K562 (cell line): ENCODE data around the gene PRTFDC1. TPM values are rescaled to one million over a fixed set of nuclear protein-coding genes. Genes with fewer than 3 reads are reported as not detected.

Source experiments
- ATAC-seq: fragments of 200-7000 bp; cut with Tn5 transposase; 3 replicates; pipeline ENCODE4 v1.9.1; 2020; ENCODE audit warnings: moderate library complexity
- BruUV-seq: library from RNA; stranded (reverse); fragments of 400-500 nt; replicated peaks from 2 replicates; lab custom pipeline; 2021; lab: Mats Ljungman, UMichigan
- CTCF ChIA-PET: fragments of 300-600 bp; formaldehyde crosslinking; extraction: SDS; loops from one replicate; lab custom pipeline; 2021; ENCODE audit warnings: low intra/inter-chr PET ratio; lab: Yijun Ruan, JAX
- POLR2A ChIA-PET: fragments of 300-600, 350-650 bp; sonication (Branson Sonifier 250); formaldehyde crosslinking; extraction: SDS; loops from one replicate; lab custom pipeline; 2021; ENCODE audit warnings: antibody characterized with exemption, inconsistent platforms; lab: Yijun Ruan, JAX
- DNase-seq, 4 experiments: peaks; one replicate each; pipeline versions ENCODE4 v3.0.0 to v3.0.0-alpha.2; 2011 to 2018; ENCODE audit warnings: low spot score in 3 of 4, mixed read lengths in 3 of 4; ENCODE audit errors: extremely low read depth in 1 of 4
- FAIRE-seq: peaks from 2 replicates; lab custom pipeline; 2011; peaks lifted over from hg19 to GRCh38; lab: Jason Lieb, UNC
- H2AFZ ChIP-seq: 2 replicates; pipeline ENCODE4 v1.6.0; 2011; ENCODE audit warnings: low read depth, low read length, control low read depth, inconsistent platforms
- H3K27ac ChIP-seq: fragments of 200-600 bp; 3 replicates; pipeline ENCODE4 v1.8.0; 2011; ENCODE audit warnings: low read depth, mild to moderate bottlenecking, control low read depth, inconsistent platforms, low read length, moderate library complexity, mixed read lengths; ENCODE audit errors: extremely low read depth
- H3K27me3 ChIP-seq, 2 experiments: fragments of 300-600 bp in 1 of 2; 2 replicates in 1 of 2; 3 replicates in 1 of 2; pipeline versions ENCODE4 v1.6.0 to v1.8.0; 2011; ENCODE audit warnings: inconsistent platforms in 2 of 2, low read length in 2 of 2, mild to moderate bottlenecking in 1 of 2, mixed read lengths in 1 of 2, moderate library complexity in 1 of 2; ENCODE audit not compliant: control insufficient read depth in 2 of 2, insufficient read depth in 2 of 2
- H3K36me3 ChIP-seq: fragments of 300-600 bp; 3 replicates; pipeline ENCODE4 v1.8.0; 2011; ENCODE audit warnings: mild to moderate bottlenecking, low read length, inconsistent platforms; ENCODE audit not compliant: control insufficient read depth, insufficient read depth
- H3K4me1 ChIP-seq, 2 experiments: fragments of 200-600 bp in 1 of 2; replicated peaks in 1 of 2; 2 replicates in 1 of 2; 3 replicates in 1 of 2; pipeline versions ENCODE4 v1.5.1 to v1.8.0; 2011; ENCODE audit warnings: inconsistent platforms in 2 of 2, low read length in 2 of 2, mild to moderate bottlenecking in 1 of 2, mixed read lengths in 1 of 2, moderate library complexity in 1 of 2; ENCODE audit not compliant: control insufficient read depth in 2 of 2, insufficient read depth in 2 of 2
- H3K4me2 ChIP-seq: 2 replicates; pipeline ENCODE4 v1.6.1; 2011; ENCODE audit warnings: low read length, control low read depth, inconsistent platforms, mixed read lengths; ENCODE audit not compliant: insufficient read depth
- H3K4me3 ChIP-seq: fragments of 200-600 bp; sonication (generic), shearing (Covaris generic); 2 replicates; pipeline ENCODE4 v1.5.1; 2016; ENCODE audit warnings: control low read depth, inconsistent platforms
- H3K79me2 ChIP-seq: fragments of 200-600 bp; 3 replicates; pipeline ENCODE4 v1.8.0; 2011; ENCODE audit warnings: low read length, inconsistent platforms; ENCODE audit not compliant: control insufficient read depth, insufficient read depth
- H3K9ac ChIP-seq, 2 experiments: 2 replicates each; pipeline versions ENCODE4 v1.6.0 to v1.6.1; 2011; ENCODE audit warnings: low read depth in 2 of 2, low read length in 2 of 2, control low read depth in 1 of 2, inconsistent platforms in 1 of 2, mild to moderate bottlenecking in 1 of 2, mixed read lengths in 1 of 2; ENCODE audit not compliant: insufficient read depth in 1 of 2
- H3K9me1 ChIP-seq: one replicate; pipeline ENCODE4 v1.6.0; 2011; ENCODE audit warnings: inconsistent platforms, mild to moderate bottlenecking, low read length, moderate library complexity; ENCODE audit not compliant: control insufficient read depth, insufficient read depth
- H3K9me3 ChIP-seq: replicated peaks from 2 replicates; pipeline ENCODE4 v1.5.1; 2011; ENCODE audit warnings: low read depth, low read length, inconsistent platforms; ENCODE audit not compliant: control insufficient read depth, insufficient read depth
- H4K20me1 ChIP-seq: replicated peaks from 2 replicates; pipeline ENCODE4 v1.6.1; 2011; ENCODE audit warnings: low read length, inconsistent platforms, mixed read lengths; ENCODE audit not compliant: control insufficient read depth, insufficient read depth
- ATF1 ChIP-seq, 2 experiments: fragments of 450-650 bp in 1 of 2; IDR thresholded peaks; 2 replicates each; pipeline ENCODE4 v1.6.1; 2016; ENCODE audit warnings: missing compliant biosample characterization in 1 of 2, missing genetic modification characterization in 1 of 2
- BRCA1 ChIP-seq, 2 experiments: fragments of 450-650 bp in 1 of 2; sonication (generic) in 1 of 2; formaldehyde crosslinking in 1 of 2; IDR thresholded peaks; 2 replicates each; pipeline versions ENCODE4 v1.5.0 to v1.6.1; 2017 to 2020; ENCODE audit warnings: mild to moderate bottlenecking in 1 of 2, missing genetic modification reagents in 1 of 2
- DDX20 ChIP-seq: fragments of 450-650 bp; IDR thresholded peaks from 2 replicates; pipeline ENCODE4 v1.6.1; 2016; ENCODE audit warnings: missing genetic modification characterization, low read depth, mild to moderate bottlenecking, missing compliant biosample characterization, moderate library complexity
- DIDO1 ChIP-seq: fragments of 450-650 bp; IDR thresholded peaks from 2 replicates; pipeline ENCODE4 v1.6.1; 2016; ENCODE audit warnings: low read depth, missing biosample characterization, missing genetic modification characterization
- HNRNPL ChIP-seq: fragments of 200-400 bp; formaldehyde crosslinking; IDR thresholded peaks from 2 replicates; pipeline ENCODE4 v1.6.1; 2017; ENCODE audit warnings: low read depth, mild to moderate bottlenecking, low read length
- KDM1A ChIP-seq, 2 experiments: fragments of 450-650 bp; IDR thresholded peaks; 2 replicates each; pipeline ENCODE4 v1.6.1; 2016; ENCODE audit warnings: mild to moderate bottlenecking in 2 of 2
- NR2C2 ChIP-seq, 2 experiments: fragments of 200-800 bp in 1 of 2; sonication (Bioruptor generic) in 1 of 2; sonication (generic) in 1 of 2; formaldehyde crosslinking in 1 of 2; IDR thresholded peaks; 2 replicates each; pipeline versions ENCODE4 v1.6.1 to v1.8.0; 2016 to 2022; ENCODE audit warnings: mild to moderate bottlenecking in 1 of 2, missing compliant biosample characterization in 1 of 2, missing genetic modification characterization in 1 of 2, missing genetic modification reagents in 1 of 2
- NR2F6 ChIP-seq: fragments of 450-650 bp; formaldehyde crosslinking; IDR thresholded peaks from 2 replicates; pipeline ENCODE4 v1.4.0; 2020; ENCODE audit warnings: mild to moderate bottlenecking
- PPARD ChIP-seq: fragments of 250-450 bp; sonication (Bioruptor Pico); IDR thresholded peaks from 2 replicates; pipeline ENCODE4 v1.8.0; 2022; ENCODE audit warnings: inconsistent platforms, mild to moderate bottlenecking, moderate library complexity
- RFX1 ChIP-seq: fragments of 450-650 bp; IDR thresholded peaks from 2 replicates; pipeline ENCODE4 v1.6.1; 2016; ENCODE audit warnings: mild to moderate bottlenecking, moderate library complexity
- SMARCA4 ChIP-seq: fragments of 450-650 bp; IDR thresholded peaks from 2 replicates; pipeline ENCODE4 v1.6.1; 2016
- TCFL5 ChIP-seq: fragments of 250-450 bp; sonication (Bioruptor Pico); conservative IDR thresholded peaks from 2 replicates; pipeline ENCODE4 v1.6.1; 2021; ENCODE audit warnings: mild to moderate bottlenecking, moderate library complexity, matching md5 sums
- U2AF2 ChIP-seq: fragments of 200-400 bp; formaldehyde crosslinking; optimal IDR thresholded peaks from 2 replicates; pipeline ENCODE3; 2017; ENCODE audit warnings: low read depth, mild to moderate bottlenecking, low read length
- ZFPM2 ChIP-seq: fragments of 250-450 bp; sonication (Bioruptor Pico); IDR thresholded peaks from 2 replicates; pipeline ENCODE4 v1.5.1; 2022; ENCODE audit warnings: mild to moderate bottlenecking
- ZNF277 ChIP-seq: fragments of 250-450 bp; sonication (Bioruptor Pico); IDR thresholded peaks from 2 replicates; pipeline ENCODE4 v1.8.0; 2022; ENCODE audit warnings: inconsistent platforms, mild to moderate bottlenecking, moderate library complexity, borderline replicate concordance
- ZNF280B ChIP-seq: fragments of 250-450 bp; sonication (Bioruptor Pico); IDR thresholded peaks from 2 replicates; pipeline ENCODE4 v1.5.1; 2021; ENCODE audit warnings: mild to moderate bottlenecking
- WGBS: fragments of 100-300 bp; shearing (Covaris generic); methylation state at CpG from one replicate; pipeline ENCODE4 v1.1.6; 2016; ENCODE audit warnings: low coverage, mixed read lengths; ENCODE audit not compliant: insufficient coverage; ENCODE audit errors: missing lambda C conversion rate; 5-methylcytosine and 5-hydroxymethylcytosine counted together
- in situ Hi-C: fragments of 300-500 bp; cut with MboI; formaldehyde crosslinking; loops from 4 replicates; pipeline ENCODE4 v1.15.0; 2018; ENCODE audit warnings: inconsistent platforms, mixed read lengths
- intact Hi-C: fragments of 100-400 bp; cut with micrococcal nuclease; formaldehyde crosslinking; loops from 2 replicates; pipeline ENCODE4 v1.14.2; 2022
- polyA plus RNA-seq, 8 experiments: library from polyadenylated mRNA; depleted of rRNA in 4 of 8; stranded (reverse) in 5 of 8; unstranded in 3 of 8; fragments of >200 nt; fragmentation: Nextera tagmentation in 2 of 8; fragmentation: Illumina TruSeq in 1 of 8; extraction: Ambion mirVana in 2 of 8; extraction: Trizol in 1 of 8; gene quantifications; 2 replicates each; pipeline versions ENCODE4 v1.2.1 to v1.2.3, GENCODE V29; 2011 to 2014; ENCODE audit warnings: inconsistent platforms in 1 of 8, missing spikeins in 1 of 8
- total RNA-seq, 7 experiments: library from RNA; depleted of rRNA in 6 of 7; stranded (reverse); fragments of >200 nt in 6 of 7; fragmentation: Illumina TruSeq in 2 of 7; extraction: Trizol in 2 of 7; gene quantifications; 2 replicates each; pipeline versions ENCODE4 v1.2.1 to v1.2.3, GENCODE V29; 2011 to 2021; ENCODE audit warnings: low replicate concordance in 1 of 7
- TF ChIP-seq, protein P1 (sequence below): IDR thresholded peaks from 2 replicates; pipeline ENCODE4 v1.6.1; 2016; ENCODE audit warnings: missing genetic modification characterization, missing compliant biosample characterization

The PRTFDC1 gene
- total and polyA plus RNA-seq, 9 of the 15 experiments (the other 6 are each of a cell fraction or from before 2014, with no cell fraction given): 7.0 to 27.6 (median 10.0) TPM

- TF ChIP-seq NR2C2 (CRISPR knock-in tag; IDR thresholded peaks at IDR 0.05) (no peak), NR2C2 (tag; IDR thresholded peaks at IDR 0.05) (no peak), ZNF277 (CRISPR knock-in tag) (no peak), KDM1A (IDR thresholded peaks at IDR 0.05) (peak; percentile 31 to 60; a peak in 2 of 4 replicates), DIDO1 (tag) (no peak)
Observed at GRCh38 chr10:24814568-24815313, 137.7 kb downstream of the PRTFDC1 start (continued).

DNA sequence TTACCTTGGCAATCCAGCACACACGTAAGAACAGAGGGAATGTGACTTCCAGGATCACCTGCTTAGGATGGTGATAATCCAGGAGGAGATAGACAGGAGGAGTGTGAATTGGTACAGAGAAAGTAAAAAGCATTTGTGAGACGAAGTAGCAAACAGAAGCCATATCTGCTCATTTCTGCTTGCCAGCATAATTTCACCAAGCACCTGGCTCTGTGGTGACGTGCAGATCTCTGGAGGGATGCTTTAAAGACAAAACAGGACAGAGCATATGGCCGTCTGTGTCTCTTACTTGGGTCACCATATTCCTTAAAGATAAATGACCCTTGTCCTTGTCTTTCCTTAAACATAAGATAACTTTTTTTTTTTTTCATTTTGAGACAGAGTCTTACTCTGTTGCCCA, 138.6 kb downstream of the PRTFDC1 start:
- Histone ChIP-seq H3K27ac (no peak overlapping the region), H3K27me3 (no peaks in the 10 kb centered on the region), H3K9me3 (no peaks in the 10 kb centered on the region), H3K79me2 (no peaks in the 10 kb centered on the region), H2AFZ (no peak overlapping the region), H3K9me1 (no peaks in the 10 kb centered on the region), H3K4me1 (no peaks in the 10 kb centered on the region; a peak in 1 of 5 replicates), H4K20me1 (no peaks in the 10 kb centered on the region), H3K4me3 (no peak overlapping the region), H3K4me2 (no peak overlapping the region), H3K36me3 (no peaks in the 10 kb centered on the region), H3K9ac (no peak overlapping the region)
- no peak for ATAC-seq
- POLR2A ChIA-PET: no interaction called here
- no peak for DNase-seq
- CTCF ChIA-PET: no interaction called here
- FAIRE-seq: no peak
- 37% methylated on average over 4 of the region's 4 CpGs for WGBS
- intact Hi-C loops: no loop called here
- in situ Hi-C loops: no loop called here
- BruUV-seq: no TSS peak
- TF ChIP-seq RFX1: no peak
- TF ChIP-seq BRCA1 (IDR thresholded peaks at IDR 0.05): no peak
- no peak for TF ChIP-seq BRCA1 (CRISPR knock-in tag; IDR thresholded peaks at IDR 0.05)
- TF ChIP-seq ZNF280B (CRISPR knock-in tag): no peak
- TF ChIP-seq NR2F6 (CRISPR knock-in tag): no peak
- TF ChIP-seq TCFL5 (CRISPR knock-in tag): no peak
- no peak for TF ChIP-seq PPARD (CRISPR knock-in tag)
- TF ChIP-seq HNRNPL: no peak
- TF ChIP-seq ZFPM2 (CRISPR knock-in tag): no peak
- no peak for TF ChIP-seq DDX20 (tag)
- TF ChIP-seq ATF1 (CRISPR knock-in tag; IDR thresholded peaks at IDR 0.05): no peak
- TF ChIP-seq ATF1 (tag; IDR thresholded peaks at IDR 0.05): no peak
- TF ChIP-seq SMARCA4: no peak
- TF ChIP-seq U2AF2: no peak
- TF ChIP-seq, protein P1, sequence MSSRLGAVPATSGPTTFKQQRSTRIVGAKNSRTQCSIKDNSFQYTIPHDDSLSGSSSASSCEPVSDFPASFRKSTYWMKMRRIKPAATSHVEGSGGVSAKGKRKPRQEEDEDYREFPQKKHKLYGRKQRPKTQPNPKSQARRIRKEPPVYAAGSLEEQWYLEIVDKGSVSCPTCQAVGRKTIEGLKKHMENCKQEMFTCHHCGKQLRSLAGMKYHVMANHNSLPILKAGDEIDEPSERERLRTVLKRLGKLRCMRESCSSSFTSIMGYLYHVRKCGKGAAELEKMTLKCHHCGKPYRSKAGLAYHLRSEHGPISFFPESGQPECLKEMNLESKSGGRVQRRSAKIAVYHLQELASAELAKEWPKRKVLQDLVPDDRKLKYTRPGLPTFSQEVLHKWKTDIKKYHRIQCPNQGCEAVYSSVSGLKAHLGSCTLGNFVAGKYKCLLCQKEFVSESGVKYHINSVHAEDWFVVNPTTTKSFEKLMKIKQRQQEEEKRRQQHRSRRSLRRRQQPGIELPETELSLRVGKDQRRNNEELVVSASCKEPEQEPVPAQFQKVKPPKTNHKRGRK (tag): no peak
